A673 (cell line): Measurements from ENCODE around the gene TRAPPC2L.

Experiments
- CTCF ChIP-seq: fragments of 300-800, 200-600 bp; sonication (generic); conservative IDR thresholded peaks from 2 replicates; pipeline ENCODE4 v1.5.1; 2017; ENCODE audit warnings: low read depth, mild to moderate bottlenecking, antibody characterized with exemption, low read length, moderate library complexity, mixed read lengths
- EZH2 ChIP-seq: fragments of 200-600 bp; sonication (generic); IDR thresholded peaks from 2 replicates; pipeline ENCODE4 v1.6.1; 2017; ENCODE audit warnings: borderline replicate concordance, low read depth, mild to moderate bottlenecking, mixed read lengths, antibody characterized with exemption, low read length; ENCODE audit not compliant: poor library complexity, severe bottlenecking

GRCh38 chr16:88839745-88840599 is 17.0 kb upstream of the TRAPPC2L start:
- TF ChIP-seq CTCF (no peak), EZH2 (no peak)
